ENCODE data around the gene LIPI.

DNA sequence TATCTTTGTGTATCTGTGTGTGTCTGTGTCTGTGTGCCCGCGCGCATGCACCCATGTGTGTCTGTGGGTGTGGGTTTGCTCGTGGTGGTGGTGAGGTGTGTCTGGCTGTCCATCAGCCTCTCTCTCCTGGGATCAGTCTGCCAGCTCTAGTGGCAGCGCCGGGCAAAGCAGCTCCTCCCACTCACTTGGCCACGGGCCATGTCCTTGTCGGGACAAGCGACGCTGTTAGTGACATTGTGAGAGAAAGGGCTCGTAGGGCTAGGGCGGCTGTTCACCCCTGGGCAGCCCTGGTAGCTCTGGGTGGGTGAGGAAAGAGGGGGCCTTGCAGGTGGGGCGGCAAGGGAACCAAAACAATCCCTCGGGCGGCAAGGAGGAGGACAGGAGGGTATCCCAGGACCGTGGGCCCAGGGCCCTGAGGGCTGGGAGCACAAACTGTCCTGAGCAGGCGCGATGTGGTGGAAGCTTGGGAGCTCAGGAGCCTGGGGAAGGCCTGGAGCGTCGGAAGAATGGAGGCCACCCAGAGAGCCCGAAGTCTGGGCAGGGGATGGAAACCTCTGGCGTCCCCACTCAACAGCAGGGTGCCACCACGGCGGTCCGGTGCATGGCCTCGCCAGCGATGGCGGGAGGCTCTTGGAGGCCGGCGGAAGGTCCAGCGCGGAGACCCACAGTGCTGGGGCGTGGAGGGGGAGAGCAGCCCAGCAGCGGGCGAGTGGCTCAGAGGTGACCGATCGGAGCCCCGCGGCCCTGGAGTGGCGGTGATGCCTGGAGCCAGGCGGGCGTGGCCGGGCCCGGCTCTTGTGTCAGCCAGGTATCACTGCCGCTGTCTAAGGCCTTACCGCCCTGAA is 140.5 kb downstream of the LIPI start:
- no peak for TF ChIP-seq CTCF (IDR thresholded peaks at IDR 0.05)
- TF ChIP-seq POLR2AphosphoS5 (IDR thresholded peaks at IDR 0.05): no peak
